GM12878 (cell line): ENCODE data around the gene ASCC3. TPM values are rescaled to one million over a fixed set of nuclear protein-coding genes. Genes with fewer than 3 reads are reported as not detected.

Experiments
- ATAC-seq: fragments of 200-7000 bp; cut with Tn5 transposase; 3 replicates; pipeline ENCODE4 v1.9.1; 2020; ENCODE audit warnings: mild to moderate bottlenecking, moderate library complexity
- BruUV-seq: library from RNA; stranded (reverse); fragments of 400-500 nt; replicated peaks from 2 replicates; lab custom pipeline; 2021; lab: Mats Ljungman, UMichigan
- CTCF ChIA-PET: fragments of 300-600 bp; sonication (Branson Sonifier 250); formaldehyde crosslinking; extraction: SDS; loops from one replicate; lab custom pipeline; 2021; ENCODE audit warnings: inconsistent platforms; lab: Yijun Ruan, JAX
- POLR2A ChIA-PET: fragments of 350-600 bp; formaldehyde crosslinking; extraction: SDS; loops from one replicate; lab custom pipeline; 2021; ENCODE audit warnings: inconsistent platforms; lab: Charles Lee
- RAD21 ChIA-PET: fragments of 300-600 bp; sonication (Branson Sonifier 250); formaldehyde crosslinking; loops from one replicate; lab custom pipeline; 2023; ENCODE audit warnings: antibody characterized with exemption; ENCODE audit not compliant: unreplicated experiment; lab: Charles Lee
- SMC1A ChIA-PET: fragments of 300-600 bp; sonication (Branson Sonifier 250); formaldehyde crosslinking; loops from one replicate; lab custom pipeline; 2023; ENCODE audit not compliant: unreplicated experiment, uncharacterized antibody; lab: Charles Lee
- DNase-seq: peaks from one replicate; pipeline ENCODE4 v3.0.0-alpha.2; 2011; ENCODE audit warnings: low read depth, low spot score
- FAIRE-seq: peaks from 3 replicates; lab custom pipeline; 2011; peaks lifted over from hg19 to GRCh38; lab: Jason Lieb, UNC
- H2AFZ ChIP-seq: 2 replicates; pipeline ENCODE4 v1.6.0; 2011; ENCODE audit warnings: low read depth, low read length, control low read depth; ENCODE audit not compliant: control insufficient read depth
- H3K27ac ChIP-seq: 2 replicates; pipeline ENCODE4 v1.5.1; 2011; ENCODE audit warnings: control low read depth; ENCODE audit not compliant: control insufficient read depth, insufficient read depth
- H3K27me3 ChIP-seq, 2 experiments: replicated peaks in 1 of 2; 2 replicates each; pipeline versions ENCODE4 v1.6.0 to v1.6.1; 2011; ENCODE audit warnings: low read length in 1 of 2; ENCODE audit not compliant: control insufficient read depth in 2 of 2, insufficient read depth in 2 of 2
- H3K36me3 ChIP-seq, 2 experiments: 2 replicates each; pipeline ENCODE4 v1.5.1; 2011; ENCODE audit warnings: low read length in 1 of 2; ENCODE audit not compliant: control insufficient read depth in 2 of 2, insufficient read depth in 2 of 2
- H3K4me1 ChIP-seq: 2 replicates; pipeline ENCODE4 v1.6.1; 2011; ENCODE audit warnings: mild to moderate bottlenecking, low read length, moderate library complexity, mixed read lengths; ENCODE audit not compliant: control insufficient read depth, insufficient read depth
- H3K4me2 ChIP-seq: 2 replicates; pipeline ENCODE4 v1.6.0; 2011; ENCODE audit warnings: control low read depth; ENCODE audit not compliant: control insufficient read depth, insufficient read depth
- H3K4me3 ChIP-seq: fragments of 200-600 bp; sonication (generic); 2 replicates; pipeline ENCODE4 v1.5.1; 2016
- H3K79me2 ChIP-seq: 2 replicates; pipeline ENCODE4 v1.6.0; 2011; ENCODE audit warnings: low read length; ENCODE audit not compliant: control insufficient read depth, insufficient read depth
- H3K9ac ChIP-seq: 2 replicates; pipeline ENCODE4 v1.8.0; 2011; ENCODE audit warnings: low read length, control low read depth, mixed read lengths; ENCODE audit not compliant: control insufficient read depth, insufficient read depth
- H3K9me3 ChIP-seq: replicated peaks from 3 replicates; pipeline ENCODE4 v1.5.1; 2011; ENCODE audit warnings: mild to moderate bottlenecking, low read length; ENCODE audit not compliant: control insufficient read depth, insufficient read depth
- H4K20me1 ChIP-seq: 2 replicates; pipeline ENCODE4 v1.6.0; 2011; ENCODE audit not compliant: control insufficient read depth, insufficient read depth
- CREB1 ChIP-seq: IDR thresholded peaks from 2 replicates; pipeline ENCODE4 v1.6.1; 2012; ENCODE audit warnings: low read depth, mild to moderate bottlenecking, inconsistent platforms
- E2F8 ChIP-seq: fragments of 450-650 bp; IDR thresholded peaks from 2 replicates; pipeline ENCODE4 v1.6.1; 2018; ENCODE audit warnings: mild to moderate bottlenecking, low read depth, moderate library complexity; ENCODE audit not compliant: partially characterized antibody
- IKZF2 ChIP-seq, 2 experiments: fragments of 450-650 bp; IDR thresholded peaks; 2 replicates each; pipeline ENCODE4 v1.6.1; 2017; ENCODE audit warnings: mild to moderate bottlenecking in 2 of 2, moderate library complexity in 2 of 2
- KLF5 ChIP-seq: fragments of 450-650 bp; IDR thresholded peaks from 2 replicates; pipeline ENCODE4 v1.6.1; 2014; ENCODE audit warnings: mild to moderate bottlenecking; ENCODE audit not compliant: partially characterized antibody
- MAX ChIP-seq: IDR thresholded peaks from 2 replicates; pipeline ENCODE4 v1.6.1; 2012; ENCODE audit warnings: low read depth, low read length, improper control_type of control experiment
- MEF2B ChIP-seq: fragments of 450-650 bp; IDR thresholded peaks from 2 replicates; pipeline ENCODE4 v1.6.1; 2018; ENCODE audit warnings: mild to moderate bottlenecking, moderate library complexity; ENCODE audit not compliant: partially characterized antibody, poor library complexity, severe bottlenecking
- RBBP5 ChIP-seq: fragments of 200-600 bp; sonication (generic); conservative IDR thresholded peaks from 2 replicates; pipeline ENCODE4 v1.6.1; 2016
- SP1 ChIP-seq: IDR thresholded peaks from one replicate; pipeline ENCODE4 v1.6.1; 2011; ENCODE audit warnings: low read depth, low read length
- SPI1 ChIP-seq: IDR thresholded peaks from 2 replicates; pipeline ENCODE4 v1.6.1; 2011; ENCODE audit warnings: low read depth, mild to moderate bottlenecking, low read length, moderate library complexity, borderline replicate concordance; ENCODE audit not compliant: insufficient read depth
- SREBF1 ChIP-seq: IDR thresholded peaks from 2 replicates; pipeline ENCODE4 v1.6.1; 2012; ENCODE audit warnings: mild to moderate bottlenecking, low read length
- SREBF2 ChIP-seq: IDR thresholded peaks from 2 replicates; pipeline ENCODE4 v1.6.1; 2012; ENCODE audit warnings: mild to moderate bottlenecking, low read length
- SUPT20H ChIP-seq: IDR thresholded peaks from 2 replicates; pipeline ENCODE4 v1.6.1; 2011; ENCODE audit warnings: low read depth, mild to moderate bottlenecking, low read length, moderate library complexity, borderline replicate concordance; ENCODE audit not compliant: control insufficient read depth
- TBL1XR1 ChIP-seq: IDR thresholded peaks from 2 replicates; pipeline ENCODE4 v1.6.1; 2012; ENCODE audit warnings: low read depth, low read length, improper control_type of control experiment
- ZBTB11 ChIP-seq: fragments of 450-650 bp; formaldehyde crosslinking; IDR thresholded peaks from 2 replicates; pipeline ENCODE4 v1.5.0; 2022; ENCODE audit warnings: mild to moderate bottlenecking, missing genetic modification characterization
- ZSCAN29 ChIP-seq: fragments of 450-650 bp; IDR thresholded peaks from 2 replicates; pipeline ENCODE4 v1.6.1; 2017; ENCODE audit warnings: mild to moderate bottlenecking, moderate library complexity
- in situ Hi-C: fragments of 300-500 bp; cut with MboI; formaldehyde crosslinking; loops from 9 replicates; pipeline ENCODE4 v1.14.3; 2018; ENCODE audit warnings: mixed read lengths
- intact Hi-C: fragments of 100-400 bp; cut with micrococcal nuclease; formaldehyde crosslinking; loops from one replicate; pipeline ENCODE4 v1.14.2; 2022; ENCODE audit not compliant: unreplicated experiment
- polyA plus RNA-seq, 11 experiments: library from polyadenylated mRNA; depleted of rRNA in 4 of 11; unstranded in 6 of 11; stranded (reverse) in 5 of 11; fragments of >200 nt; fragmentation: Nextera tagmentation in 4 of 11; fragmentation: Illumina TruSeq in 1 of 11; extraction: Ambion mirVana in 4 of 11; extraction: Trizol in 1 of 11; gene quantifications; 1 replicate in 1 of 11; 2 replicates in 10 of 11; pipeline versions ENCODE4 v1.2.1 to v1.2.3, GENCODE V29; 2011 to 2016; ENCODE audit warnings: inconsistent platforms in 2 of 11, missing spikeins in 2 of 11, low read depth in 1 of 11
- total RNA-seq, 4 experiments: library from RNA; depleted of rRNA in 3 of 4; stranded (reverse); fragments of >200 nt in 3 of 4; fragmentation: Illumina TruSeq in 1 of 4; extraction: Trizol in 1 of 4; gene quantifications; 2 replicates each; pipeline versions ENCODE4 v1.2.1 to v1.2.3, GENCODE V29; 2013 to 2021

Gene ASCC3
- total and polyA plus RNA-seq, 10 of the 15 experiments (the other 5 are each of a cell fraction or from before 2014, with no cell fraction given) = 19.9 to 76.2 (median 55.9) TPM

GRCh38 chr6:100838011-100838410 is 43.1 kb downstream of the ASCC3 start:
- Histone ChIP-seq H3K4me2 (no peak overlapping the region), H3K27ac (no peak overlapping the region), H3K36me3 (no peaks in the 10 kb centered on the region; a peak in 2 of 4 replicates), H4K20me1 (no peaks in the 10 kb centered on the region), H3K9me3 (peaks cover 5% of the 10 kb centered on the region; the same call in 2 of the 3 replicates), H3K79me2 (peaks cover 3% of the 10 kb centered on the region), H3K27me3 (no peaks in the 10 kb centered on the region), H3K4me1 (no peaks in the 10 kb centered on the region), H2AFZ (no peak overlapping the region), H3K9ac (no peak overlapping the region), H3K4me3 (no peak overlapping the region)
- in situ Hi-C loops (no loop called here), intact Hi-C loops (no loop called here)
- no peak for ATAC-seq
- TF ChIP-seq SREBF1 (no peak), CREB1 (no peak), E2F8 (no peak), KLF5 (no peak), ZSCAN29 (no peak), MAX (no peak), IKZF2 (IDR thresholded peaks at IDR 0.05) (no peak), SREBF2 (no peak), SUPT20H (no peak), TBL1XR1 (no peak), SP1 (no peak), SPI1 (no peak), RBBP5 (no peak), ZBTB11 (CRISPR knock-in tag) (no peak), MEF2B (no peak)
- no peak for DNase-seq
- SMC1A ChIA-PET = interaction anchor here (0.9 to 1.3 kb wide), 2 partner anchors 9 to 11 kb away, joined by 3 read pairs; no protein-coding TSS in a partner anchor
- BruUV-seq = no TSS peak
- POLR2A ChIA-PET = no interaction called here
- FAIRE-seq = no peak
- RAD21 ChIA-PET = no interaction called here
- CTCF ChIA-PET = no interaction called here
